Lower leg skin (tissue), 3 donors: ENCODE measurements around the gene SLCO2B1.

ENCODE experiments used
- CTCF ChIP-seq, 3 donors: fragments of 450-650 bp; IDR thresholded peaks; one replicate each; pipeline ENCODE4 v1.5.1; 2016; ENCODE audit warnings: antibody characterized with exemption in 3 of 3, mild to moderate bottlenecking in 3 of 3, moderate library complexity in 2 of 3
- POLR2A ChIP-seq, 2 donors: fragments of 450-650 bp; IDR thresholded peaks; one replicate each; pipeline ENCODE4 v1.6.1; 2016 to 2017; ENCODE audit warnings: antibody characterized with exemption in 2 of 2, mild to moderate bottlenecking in 1 of 2, moderate library complexity in 1 of 2

DNA sequence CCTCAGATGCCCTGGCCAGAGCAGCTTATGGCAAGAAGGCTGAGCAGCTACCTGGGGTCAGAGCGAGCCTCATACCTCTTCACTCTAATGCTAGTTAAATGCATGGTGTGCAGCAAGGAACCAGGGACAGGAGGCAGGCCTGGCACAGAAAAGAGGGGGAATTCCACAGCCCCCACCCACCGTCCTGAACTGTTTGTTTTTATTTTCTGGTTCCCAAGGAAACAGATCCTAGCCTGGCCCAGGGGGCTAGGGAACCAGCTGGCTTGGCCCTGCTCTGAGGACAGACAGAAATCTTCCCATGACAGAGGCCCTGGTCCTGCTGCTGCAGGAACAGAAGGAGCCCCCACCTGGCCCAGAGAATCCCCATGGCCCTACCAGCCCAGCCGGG is 40.4 kb downstream of the SLCO2B1 start:
- TF ChIP-seq CTCF (IDR thresholded peaks at IDR 0.05) (no peak), POLR2A (IDR thresholded peaks at IDR 0.05) (no peak)
